ENCODE results near the gene MICAL3. TPM values are rescaled to one million over a fixed set of nuclear protein-coding genes. Genes with fewer than 3 reads are reported as not detected.

The MICAL3 gene
- total RNA-seq, 1 donor from 2014 or later = 61.4 TPM

DNA sequence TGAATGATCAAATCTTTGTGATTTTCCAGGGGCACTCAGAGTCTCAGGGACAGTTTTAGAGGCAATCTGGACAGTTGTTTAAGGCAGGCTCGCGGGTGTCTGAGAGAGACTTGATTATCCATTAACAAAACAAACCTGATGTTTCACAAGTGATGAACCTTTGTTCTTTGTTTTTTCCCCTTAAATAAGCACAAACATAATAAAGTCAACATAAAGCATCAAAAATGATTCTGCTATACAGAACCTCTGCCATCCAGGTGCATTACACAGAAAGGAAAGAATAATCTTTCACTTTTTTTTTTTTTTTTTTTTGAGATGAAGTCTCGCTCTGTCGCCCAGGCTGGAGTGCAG, 263.2 kb downstream of the MICAL3 start:
- no peak for DNase-seq (ENCODE audit: low spot score)

DNA sequence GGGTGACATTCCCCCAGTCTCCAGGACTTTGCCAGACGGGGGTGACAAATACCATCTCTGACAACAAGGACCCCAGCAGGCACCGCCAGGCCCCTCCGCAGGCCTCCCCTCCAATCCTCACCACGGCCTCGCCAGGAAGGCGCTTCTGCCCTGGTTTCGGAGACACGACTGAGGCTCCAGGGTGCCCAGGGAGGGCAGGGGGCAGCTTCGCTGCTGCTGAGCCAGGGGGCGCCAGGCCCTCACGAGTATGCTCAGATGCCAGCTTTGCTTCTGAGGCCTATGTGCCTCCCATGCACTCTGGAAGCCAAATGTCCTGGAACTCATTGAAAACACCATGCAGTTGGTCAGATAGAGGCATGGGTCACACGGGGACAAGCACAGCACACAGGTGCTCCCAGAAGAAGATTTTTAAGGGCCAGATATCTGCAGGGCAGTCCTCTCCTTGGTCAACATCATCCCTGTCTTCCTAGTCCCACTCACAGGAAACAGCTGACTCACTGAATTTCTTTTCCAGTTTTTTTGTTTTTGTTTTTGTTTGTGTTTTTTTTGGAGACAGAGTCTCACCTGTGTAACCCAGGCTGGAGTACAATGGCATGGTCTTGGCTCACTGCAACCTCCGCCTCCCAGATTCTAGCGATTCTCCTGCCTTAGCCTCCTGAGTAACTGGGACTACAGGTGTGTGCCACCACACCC, 270.0 kb downstream of the MICAL3 start:
- DNase-seq (ENCODE audit: low spot score) = no peak

DNA sequence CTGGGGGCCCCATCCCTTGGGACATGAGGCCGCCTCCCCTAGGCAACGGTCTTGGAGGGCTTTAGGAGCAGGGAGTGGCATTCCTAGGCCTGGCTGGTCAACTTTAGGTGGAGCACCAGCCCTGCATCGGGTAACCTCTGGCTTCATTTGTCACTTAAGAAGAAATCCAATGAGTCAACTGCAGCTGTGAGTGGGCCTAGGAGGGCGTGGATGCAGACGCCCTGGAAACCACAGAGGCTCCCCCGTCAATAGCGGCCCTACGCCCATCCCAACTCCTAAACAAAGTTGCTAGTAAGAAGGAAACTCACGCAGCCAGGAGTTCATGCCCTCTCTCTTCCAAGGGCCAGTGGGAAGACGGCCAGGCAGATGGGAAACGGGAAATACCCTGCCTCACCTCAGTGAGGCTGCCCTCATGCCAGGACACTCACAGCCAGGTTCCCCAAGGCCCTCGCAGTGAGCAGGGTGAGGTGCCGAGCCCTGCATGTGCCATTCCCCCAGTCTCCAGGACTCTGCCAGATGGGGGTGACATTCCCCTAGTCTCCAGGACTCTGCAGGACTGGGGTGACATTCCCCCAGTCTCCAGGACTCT, 270.9 kb downstream of the MICAL3 start:
- DNase-seq (ENCODE audit: low spot score) = no peak

DNA sequence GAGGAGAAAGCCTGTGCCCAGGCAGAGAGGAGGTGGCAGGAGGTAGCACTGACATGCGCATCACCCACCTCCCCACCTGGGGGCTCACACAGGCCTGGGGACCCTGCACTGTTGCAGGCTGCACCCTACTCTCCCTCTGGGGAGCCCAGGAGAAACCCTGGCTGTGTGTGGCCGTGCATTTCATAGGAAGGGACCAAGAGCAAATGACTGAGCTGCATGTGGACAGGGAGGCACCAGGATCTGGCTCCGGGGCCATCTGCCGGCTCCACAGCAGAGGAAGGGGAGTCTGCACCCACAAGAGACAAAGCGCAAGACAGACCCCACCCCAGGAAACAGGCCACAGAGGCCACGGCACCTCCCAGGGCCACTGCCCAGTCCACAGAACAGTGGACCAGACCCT, 272.8 kb downstream of the MICAL3 start:
- DNase-seq (ENCODE audit: low spot score) = no peak

DNA sequence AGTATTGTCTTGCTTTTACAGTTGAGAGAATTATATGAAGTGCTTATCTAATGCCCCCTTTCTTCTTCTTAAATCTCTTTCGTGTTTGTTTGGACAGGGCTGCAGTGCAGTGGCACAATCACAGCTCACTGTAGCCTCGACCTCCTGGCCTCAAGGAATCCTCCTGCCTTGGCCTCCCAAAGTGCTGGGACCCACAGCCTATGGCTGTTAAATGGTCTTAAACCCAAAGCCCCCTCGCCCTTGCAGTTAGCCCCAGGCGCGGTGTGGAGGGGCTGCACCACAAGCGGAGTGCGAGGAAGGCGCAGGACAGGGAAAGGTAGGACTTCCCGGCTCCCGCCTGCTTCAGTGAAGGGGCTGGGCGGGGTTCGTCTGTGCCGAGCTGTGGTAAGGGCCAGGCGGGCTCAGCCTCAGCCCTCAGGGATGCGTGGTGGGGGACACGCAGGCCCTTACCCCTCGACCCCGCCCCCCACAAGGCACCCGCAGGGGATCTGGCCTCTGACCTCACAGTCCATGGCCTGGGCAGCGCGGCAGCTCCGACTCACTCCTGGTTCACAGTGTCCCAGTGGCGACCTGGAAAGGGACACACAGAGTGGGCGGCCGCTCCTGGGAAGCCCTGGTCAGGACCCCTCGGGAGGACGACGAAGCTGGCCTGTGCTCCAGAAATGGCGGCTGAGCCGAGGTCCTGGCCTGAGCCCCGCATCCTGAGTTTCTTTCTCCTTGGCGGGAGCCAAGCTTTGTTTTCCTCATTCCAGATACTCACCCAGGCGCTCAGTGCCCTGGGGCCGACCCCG, 274.6 kb downstream of the MICAL3 start:
- no peak for DNase-seq (ENCODE audit: low spot score)

DNA sequence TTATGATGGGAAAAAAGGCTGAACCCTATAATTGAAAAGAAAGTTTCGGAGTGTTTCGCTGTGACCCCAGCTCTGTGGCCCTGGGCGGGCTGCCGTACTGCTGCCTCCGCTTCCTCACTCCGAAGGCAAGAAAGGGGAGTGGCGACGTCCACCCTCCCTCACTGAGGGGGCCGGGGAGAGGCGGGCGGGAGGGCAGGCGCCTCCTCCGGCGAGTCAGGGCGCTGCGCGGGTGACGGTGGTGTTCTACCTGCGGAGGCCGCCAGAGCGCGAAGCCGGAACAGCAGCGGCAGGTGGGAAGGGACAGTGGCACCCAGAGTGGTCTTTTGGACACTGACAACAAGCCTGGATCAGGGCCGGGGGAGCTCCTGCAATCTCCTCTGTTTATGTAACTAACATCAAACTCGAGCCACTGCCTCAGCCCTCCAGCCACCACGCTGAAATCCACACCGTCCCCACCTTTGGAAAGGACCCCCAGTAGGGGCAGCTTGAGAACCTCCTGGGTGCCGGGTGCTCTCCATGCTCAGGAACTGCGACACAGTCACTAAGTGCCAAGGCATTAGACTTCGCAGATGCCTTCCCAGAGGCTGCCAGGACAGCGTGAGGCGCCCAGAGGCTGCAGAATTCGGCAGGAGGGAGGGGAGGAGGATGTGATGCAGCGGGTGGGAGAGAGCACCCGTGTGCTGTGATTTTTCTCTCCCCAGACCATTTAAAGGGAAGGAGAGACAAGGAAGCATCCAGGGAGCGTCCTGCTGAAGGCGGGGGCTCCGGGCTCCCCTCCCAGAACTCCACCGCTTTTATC, 275.6 kb downstream of the MICAL3 start:
- DNase-seq (ENCODE audit: low spot score) = no peak

DNA sequence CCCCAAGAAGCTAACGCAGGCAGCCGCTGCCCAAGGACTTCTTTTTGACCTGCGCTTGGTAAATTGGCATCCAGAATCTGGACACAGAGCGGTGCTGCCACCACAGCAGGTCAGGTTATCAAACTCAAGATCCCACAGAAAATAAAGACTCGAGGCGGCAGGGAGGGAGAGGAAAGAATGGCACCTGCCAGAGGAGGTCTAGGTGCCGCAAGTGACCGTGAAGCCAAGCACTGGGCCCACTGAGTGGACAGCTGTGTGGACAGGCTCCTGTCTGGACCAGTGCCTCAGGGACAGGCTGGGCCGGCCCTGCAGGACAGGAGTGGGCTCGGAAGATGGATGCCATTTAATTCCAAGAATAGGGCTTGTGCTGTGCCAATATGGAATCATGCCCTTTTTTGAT, 277.4 kb downstream of the MICAL3 start:
- DNase-seq (ENCODE audit: low spot score) = no peak

DNA sequence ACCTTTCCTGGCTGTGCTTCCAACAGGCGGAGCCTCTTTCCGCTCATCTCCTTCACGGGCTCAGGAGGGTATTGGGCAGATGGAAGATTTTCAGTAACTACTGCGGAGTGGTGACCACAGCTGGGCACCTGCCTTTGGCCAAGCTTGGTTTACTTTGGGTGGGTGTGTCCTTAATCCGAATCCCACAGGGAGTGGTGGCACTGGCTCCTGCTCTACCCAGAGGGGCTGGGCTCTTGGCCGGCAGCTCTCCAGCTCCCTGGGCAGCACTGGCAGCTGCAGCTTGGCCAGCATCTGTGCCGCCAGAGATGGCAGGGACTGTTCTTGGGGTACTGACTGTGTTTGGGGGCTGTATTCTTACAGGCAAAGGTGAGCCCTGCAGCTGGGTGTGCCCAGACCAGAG, 279.9 kb downstream of the MICAL3 start:
- DNase-seq (ENCODE audit: low spot score) = no peak

DNA sequence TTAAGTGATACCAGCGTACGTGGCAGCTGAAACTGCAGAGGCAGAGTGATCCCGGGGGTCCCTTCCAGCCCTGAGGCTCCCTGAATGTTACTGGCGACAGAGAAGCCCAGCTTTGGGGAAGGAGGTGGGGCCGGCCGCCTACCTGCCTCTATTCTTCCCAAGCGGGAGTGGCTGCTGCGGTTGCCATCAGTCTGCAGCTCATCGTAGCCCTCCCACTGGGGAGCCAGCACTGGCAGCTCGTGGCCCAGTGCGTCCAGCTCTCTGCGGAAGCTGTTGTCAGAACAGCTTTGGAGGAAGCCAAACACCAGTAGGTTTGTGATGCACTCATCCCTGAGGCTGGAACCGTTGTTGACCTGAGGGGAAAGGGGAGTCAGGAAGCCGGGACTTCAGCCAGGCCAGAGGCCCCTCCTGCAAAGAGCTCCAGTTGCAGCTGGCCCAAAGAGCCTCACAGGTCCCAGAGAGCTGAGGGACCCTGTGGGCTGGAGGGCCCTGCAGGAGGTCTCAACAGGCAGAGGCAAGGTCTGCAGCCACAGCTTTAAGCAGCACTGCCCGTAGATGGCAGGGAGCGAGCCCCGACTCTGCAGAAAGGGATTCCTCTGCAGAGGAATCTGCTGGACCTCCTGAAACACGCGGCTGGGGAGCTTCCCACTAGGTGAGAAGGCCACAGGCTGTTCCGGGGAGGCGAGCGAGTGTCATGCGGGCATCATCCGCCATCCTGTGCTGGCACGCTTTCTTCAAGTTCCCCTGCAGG, 280.5 kb downstream of the MICAL3 start:
- no peak for DNase-seq (ENCODE audit: low spot score)

DNA sequence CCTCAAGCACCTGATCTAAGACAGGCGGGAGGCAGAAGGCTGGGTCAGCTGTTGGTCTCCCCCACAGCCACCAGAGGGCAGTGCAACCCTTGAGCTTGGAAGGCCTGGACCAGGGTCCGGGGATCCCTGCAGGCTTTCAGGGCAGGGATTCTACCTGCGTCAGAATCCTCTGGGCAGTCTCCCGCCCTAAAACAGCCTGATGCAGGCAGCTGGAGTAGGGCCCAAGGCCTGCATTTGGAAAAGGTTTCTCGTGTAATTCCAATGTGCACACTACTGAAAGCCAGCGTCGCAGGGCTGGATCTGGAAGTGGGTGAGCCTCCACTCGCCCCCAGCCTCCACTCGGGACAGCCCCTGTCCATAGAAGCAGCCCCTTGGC, 281.8 kb downstream of the MICAL3 start:
- DNase-seq (ENCODE audit: low spot score) = peak; percentile 41

DNA sequence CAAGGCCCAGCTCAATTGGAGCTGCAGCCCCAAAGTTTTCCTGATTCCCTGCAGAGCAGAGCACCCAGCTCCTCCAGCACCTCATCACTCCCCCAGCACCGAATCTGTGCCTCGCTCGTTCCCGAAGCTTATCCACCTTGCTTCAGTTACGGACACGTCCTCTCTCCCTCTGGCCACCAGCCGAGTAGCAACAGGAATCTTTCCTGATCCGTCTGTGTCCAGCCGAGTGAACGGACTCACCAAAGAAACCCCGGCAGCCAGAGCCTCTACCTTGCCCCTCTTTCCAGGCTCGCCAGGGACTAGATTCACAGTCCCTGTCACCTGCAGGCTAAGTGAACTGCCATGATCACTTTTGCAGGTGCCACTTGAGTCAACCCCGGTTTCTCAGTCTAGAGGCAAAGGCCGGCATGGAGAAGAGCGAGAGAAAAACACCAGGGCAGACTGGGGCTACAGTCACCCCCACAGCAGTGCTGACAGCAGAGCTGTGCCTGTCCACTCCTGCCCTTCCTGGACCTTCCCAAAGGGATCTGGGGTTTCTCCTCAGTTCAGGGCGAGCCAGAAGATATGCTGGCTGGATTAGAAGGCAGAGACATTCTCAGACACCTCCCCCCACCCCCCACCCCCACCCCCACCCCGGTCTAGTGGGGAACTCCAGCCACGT, 282.4 kb downstream of the MICAL3 start:
- no peak for DNase-seq (ENCODE audit: low spot score)

DNA sequence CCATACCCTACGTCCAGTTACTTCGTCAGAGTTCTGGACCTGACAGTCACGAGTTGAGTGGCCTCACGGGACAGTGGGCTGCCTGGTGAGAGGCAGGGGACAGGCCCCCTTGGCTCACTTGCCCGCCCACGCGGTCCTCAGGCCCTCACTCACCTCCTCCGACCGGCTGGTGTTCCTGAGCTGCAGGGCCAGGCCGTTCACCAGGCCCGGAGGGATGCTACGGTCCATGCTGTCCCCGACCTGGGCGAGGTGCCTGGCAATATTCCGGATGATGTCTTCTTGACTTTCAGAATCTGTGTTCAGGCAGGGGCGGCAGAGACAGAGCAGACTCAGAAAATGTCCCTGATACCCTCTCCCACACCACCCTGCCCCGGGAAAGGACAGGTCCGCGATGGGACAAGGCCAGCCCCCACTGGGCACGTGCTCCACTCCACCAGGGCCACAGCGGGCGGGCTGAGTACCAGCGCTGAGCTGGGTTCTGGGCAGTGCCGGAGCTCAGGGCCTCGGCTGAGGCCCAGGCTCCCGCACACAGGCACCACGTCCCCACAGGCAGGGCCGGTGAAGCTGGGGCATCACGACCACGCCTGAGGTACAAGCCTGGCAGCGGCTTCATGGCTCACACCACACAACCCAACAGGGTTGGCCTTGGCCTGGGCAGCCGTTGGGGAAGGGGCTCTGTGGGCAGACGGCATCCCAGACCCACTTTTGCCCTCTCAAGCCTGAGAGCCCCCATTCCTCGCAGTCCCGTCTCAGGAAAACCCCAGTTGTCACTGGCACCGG, 285.0 kb downstream of the MICAL3 start:
- no peak for DNase-seq (ENCODE audit: low spot score)

DNA sequence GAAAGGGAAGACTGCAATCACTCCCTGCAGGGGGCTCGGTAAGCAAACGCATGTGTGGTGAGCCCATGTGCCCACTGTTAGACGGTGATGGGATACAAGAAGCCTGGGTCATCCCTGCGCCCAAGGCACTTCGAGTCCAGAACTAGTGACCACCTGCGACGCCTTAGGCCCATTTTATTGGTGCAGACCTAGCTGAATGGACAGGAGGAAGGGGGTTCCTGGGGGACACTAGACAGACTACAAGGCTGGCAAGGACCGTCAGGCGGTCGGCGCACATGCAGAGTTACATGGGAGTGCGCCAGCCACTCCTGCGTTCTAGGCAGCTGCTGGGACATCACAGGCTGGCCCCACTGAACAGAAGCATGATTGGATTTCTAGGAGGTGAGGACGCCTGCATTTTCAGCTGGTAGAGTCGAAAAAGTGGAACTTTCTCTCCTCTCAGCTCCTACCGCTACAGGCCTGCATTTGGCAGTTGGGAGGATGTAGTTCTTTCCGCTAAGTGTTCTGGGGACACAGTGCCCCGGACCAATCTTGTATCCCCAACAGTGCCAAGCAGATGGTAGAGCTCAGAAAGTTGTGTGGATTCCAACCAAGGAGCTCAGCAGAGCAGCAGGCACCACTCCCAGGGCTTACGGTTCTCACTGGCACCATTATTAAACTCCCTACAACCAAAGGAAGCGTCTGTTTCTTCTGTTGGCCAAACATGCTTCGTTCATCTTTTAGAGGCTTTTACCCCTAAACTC, 285.8 kb downstream of the MICAL3 start:
- DNase-seq (ENCODE audit: low spot score) = no peak

Other genes with a start within 250 kb of the MICAL3 start
- gene PEX26, start 53.4 kb upstream of the MICAL3 start, total RNA-seq = 51.5 TPM
- gene TUBA8, start 86.2 kb upstream of the MICAL3 start, total RNA-seq = 2.1 TPM
- 4.3 TPM for gene USP18, start 125.6 kb upstream of the MICAL3 start, total RNA-seq

All from mucosa of gallbladder (tissue), 1 donor.